Measurements from ENCODE around the gene MYO15B.
A peak's percentile ranks its signal among the peaks of the same experiment; 100 is the strongest.
"Not testable (repeated sequence)": the region's sequence is repeated elsewhere in the genome, so short reads cannot be mapped to it uniquely, and the experiment has no call there.

MYO15B gene

DNA sequence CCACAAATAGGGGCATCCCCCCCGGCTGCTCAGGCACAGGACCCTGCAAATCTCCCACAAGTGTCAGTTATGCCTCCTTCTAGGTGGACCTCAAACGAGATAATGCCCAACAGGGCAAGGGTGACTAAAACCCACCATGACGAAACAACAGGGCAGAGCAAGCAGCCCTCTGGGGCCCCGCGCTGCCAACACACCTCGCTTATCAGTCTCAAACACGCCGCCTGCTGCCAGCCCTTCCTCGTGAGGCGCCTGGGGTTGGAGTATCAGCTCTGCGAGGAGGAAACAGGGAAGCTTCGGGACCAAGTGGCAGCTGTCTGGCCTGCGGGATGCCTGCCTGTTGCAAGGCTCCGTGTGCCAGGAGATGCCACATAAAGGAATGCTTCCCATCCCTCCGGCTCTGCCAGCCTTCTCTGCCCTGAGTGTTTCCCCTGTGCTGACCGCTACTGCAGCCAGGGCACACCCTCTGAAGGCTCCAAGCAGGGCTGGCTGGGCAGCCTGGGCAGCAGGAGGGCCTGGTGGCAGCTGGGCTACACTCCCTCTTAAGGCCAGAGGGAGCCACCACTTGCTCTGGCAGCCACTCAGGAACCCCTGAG is 48.1 kb downstream of the MYO15B start:
- Histone ChIP-seq H3K4me1 (peaks cover 87% of the 10 kb centered on the region), H4K20me1 (peaks cover 45% of the 10 kb centered on the region), H3K9ac (0 out of 2 replicates have a peak overlapping the region, but pooled peaks have one; percentile 38), H3K27me3 (peaks cover 20% of the 10 kb centered on the region; the same call in 1 of the 2 replicates), H3K27ac (0 out of 2 replicates have a peak overlapping the region, but pooled peaks have one; percentile 25), H3K36me3 (peaks cover 24% of the 10 kb centered on the region; the same call in 1 of the 2 replicates), H3K4me3 (no peak overlapping the region), H3K9me3 (no peaks in the 10 kb centered on the region), H3K4me2 (peak overlapping the region; percentile 95; the same call in 1 of the 2 replicates)
- TF ChIP-seq Cebpa-rat (IDR thresholded peaks at IDR 0.05): no peak

DNA sequence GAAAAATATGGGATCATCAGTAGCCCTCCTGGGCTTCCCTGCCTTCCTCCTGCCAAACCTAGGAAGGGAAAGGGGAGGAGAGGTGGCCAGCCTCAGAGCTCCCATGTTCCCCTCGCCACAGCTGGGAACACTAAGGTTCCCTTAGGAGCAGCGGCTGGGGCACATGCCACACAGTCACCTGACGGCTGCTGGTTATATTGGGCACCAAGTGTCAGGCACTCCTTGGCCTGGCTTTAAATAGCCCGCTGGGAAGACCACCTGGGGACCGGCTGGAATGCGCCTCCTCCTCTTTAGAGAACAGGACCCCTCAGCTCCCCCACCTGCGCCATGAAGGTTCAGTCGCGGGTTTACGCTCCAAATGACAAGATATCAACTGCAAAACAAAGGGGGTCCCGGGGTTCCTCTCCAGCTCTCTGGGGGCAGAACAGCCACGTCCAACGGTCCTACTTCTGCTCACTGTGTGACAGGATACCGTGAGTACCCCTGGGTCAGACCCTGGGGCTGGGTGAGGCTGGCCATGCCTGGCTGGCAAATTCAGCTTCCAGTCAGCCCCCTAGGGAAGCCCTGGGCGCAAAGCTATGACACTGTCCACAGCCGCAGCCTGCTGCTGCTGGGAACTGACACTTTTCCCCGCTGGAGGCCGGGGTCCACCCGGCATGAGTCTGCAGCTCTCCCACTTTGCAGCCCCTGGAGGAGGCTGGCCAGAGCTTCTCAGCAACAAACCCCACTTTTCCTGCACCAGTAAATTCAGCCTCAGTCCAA is 49.0 kb downstream of the MYO15B start:
- 0 out of 2 replicates have a peak overlapping the region, but pooled peaks have one; percentile 12 for H3K9ac ChIP-seq
- H3K9me3 ChIP-seq: no peaks in the 10 kb centered on the region
- H3K27me3 ChIP-seq: peaks cover 20% of the 10 kb centered on the region; the same call in 1 of the 2 replicates
- H3K27ac ChIP-seq: peak overlapping the region; percentile 25; the same call in 1 of the 2 replicates
- no peak overlapping the region for H3K4me3 ChIP-seq
- H3K4me1 ChIP-seq: peaks cover 86% of the 10 kb centered on the region
- peak overlapping the region; percentile 95 for H3K4me2 ChIP-seq
- H4K20me1 ChIP-seq: peaks cover 47% of the 10 kb centered on the region
- TF ChIP-seq Cebpa-rat (IDR thresholded peaks at IDR 0.05): no peak
- H3K36me3 ChIP-seq: peaks cover 17% of the 10 kb centered on the region; the same call in 1 of the 2 replicates

- H3K4me2 ChIP-seq: peak overlapping the region; percentile 95
- H3K9me3 ChIP-seq: no peaks in the 10 kb centered on the region
- H3K27me3 ChIP-seq: peaks cover 20% of the 10 kb centered on the region; the same call in 1 of the 2 replicates
- 0 out of 2 replicates have a peak overlapping the region, but pooled peaks have one; percentile 12 for H3K9ac ChIP-seq
- H3K4me3 ChIP-seq: no peak overlapping the region
- H4K20me1 ChIP-seq: peaks cover 47% of the 10 kb centered on the region
- peaks cover 84% of the 10 kb centered on the region for H3K4me1 ChIP-seq
- H3K36me3 ChIP-seq: peaks cover 20% of the 10 kb centered on the region; the same call in 1 of the 2 replicates
- no peak overlapping the region for H3K27ac ChIP-seq
- TF ChIP-seq Cebpa-rat (IDR thresholded peaks at IDR 0.05): no peak
Measured at GRCh38 chr17:75637143-75637538, 49.5 kb downstream of the MYO15B start.

DNA sequence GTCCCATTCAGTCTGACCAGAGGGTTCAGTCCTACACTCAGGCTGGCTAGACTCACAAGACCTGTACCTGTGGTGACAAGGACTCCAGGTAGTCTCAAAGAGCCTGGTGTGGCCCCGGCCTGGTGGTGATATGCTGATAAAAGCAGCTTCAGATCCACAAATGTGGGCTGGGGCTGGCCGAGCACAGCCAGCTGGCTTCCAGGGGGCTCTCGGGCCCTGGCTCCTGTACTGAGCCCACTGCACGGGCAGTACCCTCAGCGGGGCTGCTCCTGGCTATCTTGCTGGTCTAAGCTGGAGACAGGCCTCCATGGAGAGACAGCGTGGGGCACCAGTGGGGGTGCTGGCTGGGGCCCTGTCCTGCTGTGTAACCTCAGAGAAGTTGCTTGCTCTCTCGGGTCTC is 50.0 kb downstream of the MYO15B start:
- H3K9me3 ChIP-seq: no peaks in the 10 kb centered on the region
- H3K27ac ChIP-seq: no peak overlapping the region
- H3K4me2 ChIP-seq: peak overlapping the region; percentile 95
- peaks cover 21% of the 10 kb centered on the region; the same call in 1 of the 2 replicates for H3K36me3 ChIP-seq
- no peak overlapping the region for H3K4me3 ChIP-seq
- peaks cover 80% of the 10 kb centered on the region for H3K4me1 ChIP-seq
- peaks cover 20% of the 10 kb centered on the region; the same call in 1 of the 2 replicates for H3K27me3 ChIP-seq
- 0 out of 2 replicates have a peak overlapping the region, but pooled peaks have one; percentile 12 for H3K9ac ChIP-seq
- H4K20me1 ChIP-seq: peaks cover 47% of the 10 kb centered on the region
- TF ChIP-seq Cebpa-rat (IDR thresholded peaks at IDR 0.05): no peak

- peaks cover 75% of the 10 kb centered on the region for H3K4me1 ChIP-seq
- H4K20me1 ChIP-seq: peaks cover 46% of the 10 kb centered on the region
- H3K9me3 ChIP-seq, H3K4me2 ChIP-seq, H3K9ac ChIP-seq, H3K27ac ChIP-seq, H3K4me3 ChIP-seq: not testable (repeated sequence)
- H3K36me3 ChIP-seq: peaks cover 23% of the 10 kb centered on the region; the same call in 1 of the 2 replicates
- H3K27me3 ChIP-seq: peaks cover 20% of the 10 kb centered on the region; the same call in 1 of the 2 replicates
Measured at GRCh38 chr17:75638039-75638438, 50.4 kb downstream of the MYO15B start.

DNA sequence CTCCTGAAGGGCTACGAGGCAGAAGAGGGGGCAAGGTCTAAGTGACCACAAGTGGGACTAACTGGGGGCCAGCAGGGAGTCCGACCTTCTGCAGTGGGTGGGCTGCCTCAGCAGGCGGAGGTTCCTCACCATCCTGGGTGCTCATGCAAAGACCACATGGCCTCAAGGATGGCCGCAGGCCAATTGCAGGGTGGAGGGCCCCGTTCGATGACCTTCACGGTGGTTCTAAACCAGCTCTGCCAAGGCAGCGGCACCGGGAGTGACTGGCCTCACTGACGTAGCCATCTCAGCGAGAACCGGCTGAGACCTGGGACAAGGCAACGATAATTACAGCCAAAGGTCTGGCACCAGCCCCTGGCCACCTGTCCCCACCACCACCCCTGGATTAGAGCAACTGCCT is 51.3 kb downstream of the MYO15B start:
- Histone ChIP-seq H3K27me3 (peaks cover 20% of the 10 kb centered on the region; the same call in 1 of the 2 replicates), H3K9me3 (no peaks in the 10 kb centered on the region), H4K20me1 (peaks cover 39% of the 10 kb centered on the region), H3K4me1 (peaks cover 67% of the 10 kb centered on the region), H3K36me3 (peaks cover 31% of the 10 kb centered on the region; the same call in 1 of the 2 replicates), H3K9ac (no peak overlapping the region), H3K4me3 (no peak overlapping the region), H3K4me2 (peak overlapping the region; percentile 92), H3K27ac (no peak overlapping the region)
- no peak for TF ChIP-seq Cebpa-rat (IDR thresholded peaks at IDR 0.05)

DNA sequence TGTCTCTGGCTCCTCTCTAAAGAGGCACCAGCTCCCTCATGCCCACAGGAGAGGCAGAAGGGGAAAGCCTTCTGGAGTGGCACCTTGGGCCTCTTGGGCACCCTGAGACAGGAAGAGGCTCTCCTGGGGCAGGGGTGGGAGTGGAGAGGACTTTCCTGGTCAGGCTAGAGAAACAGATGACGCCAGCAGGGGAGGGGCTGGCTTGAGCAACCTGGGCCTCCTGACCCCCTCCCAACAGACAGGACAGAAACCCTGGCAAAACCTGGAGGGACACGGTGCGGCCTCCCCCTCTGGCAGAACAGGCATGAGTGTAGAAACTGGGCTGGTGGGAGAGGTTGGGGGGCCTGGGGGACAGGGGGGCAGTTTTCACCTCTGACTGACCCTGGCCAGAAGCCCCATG is 51.7 kb downstream of the MYO15B start:
- Histone ChIP-seq H4K20me1 (peaks cover 35% of the 10 kb centered on the region), H3K27me3 (peaks cover 20% of the 10 kb centered on the region; the same call in 1 of the 2 replicates), H3K4me3 (no peak overlapping the region), H3K4me1 (peaks cover 62% of the 10 kb centered on the region), H3K36me3 (peaks cover 31% of the 10 kb centered on the region; the same call in 1 of the 2 replicates), H3K4me2 (peak overlapping the region; percentile 92), H3K9me3 (no peaks in the 10 kb centered on the region), H3K9ac (no peak overlapping the region), H3K27ac (no peak overlapping the region)
- TF ChIP-seq Cebpa-rat (IDR thresholded peaks at IDR 0.05): no peak

DNA sequence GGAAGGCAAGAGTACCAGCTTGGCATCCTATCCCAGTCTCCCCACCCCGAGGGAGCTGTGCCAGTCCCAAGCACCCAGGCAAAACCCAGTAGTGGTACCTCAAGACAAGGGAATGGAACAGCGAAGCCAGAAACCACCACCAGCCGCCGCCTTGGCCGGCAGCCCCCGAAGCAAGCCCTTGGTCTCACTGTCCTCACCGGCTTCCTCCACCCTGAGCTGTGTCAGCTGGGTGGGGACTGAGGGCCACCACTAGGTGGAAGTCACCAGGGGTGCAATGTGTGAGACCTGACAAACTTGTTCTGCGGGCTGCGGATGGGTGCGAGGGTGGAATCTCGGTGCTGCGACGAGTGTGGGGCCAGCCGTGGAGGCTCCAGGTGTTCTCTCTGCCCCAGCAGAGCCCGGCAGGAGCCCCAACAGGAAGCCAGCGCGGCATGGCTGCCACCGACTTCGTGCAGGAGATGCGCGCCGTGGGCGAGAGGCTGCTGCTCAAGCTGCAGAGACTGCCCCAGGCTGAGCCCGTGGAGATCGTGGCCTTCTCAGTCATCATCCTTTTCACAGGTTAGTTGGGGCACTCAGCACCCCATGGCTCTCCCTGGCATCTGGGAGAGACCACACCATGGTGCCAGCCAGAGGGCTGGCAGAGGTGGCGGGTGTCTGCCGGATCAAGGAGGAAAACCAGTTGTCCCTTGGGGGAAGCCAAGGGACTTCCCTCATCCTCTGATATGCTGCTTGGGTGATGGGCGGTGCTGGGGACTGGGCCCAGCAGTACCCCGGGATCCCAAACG is 52.4 kb downstream of the MYO15B start:
- TF ChIP-seq Cebpa-rat (IDR thresholded peaks at IDR 0.05): no peak
- peaks cover 20% of the 10 kb centered on the region; the same call in 1 of the 2 replicates for H3K27me3 ChIP-seq
- H3K27ac ChIP-seq: peak overlapping the region; percentile 41; the same call in 1 of the 2 replicates
- H3K4me1 ChIP-seq: peaks cover 58% of the 10 kb centered on the region
- peaks cover 31% of the 10 kb centered on the region; the same call in 1 of the 2 replicates for H3K36me3 ChIP-seq
- no peaks in the 10 kb centered on the region for H3K9me3 ChIP-seq
- peak overlapping the region; percentile 34 for H3K4me3 ChIP-seq
- peak overlapping the region; percentile 48 for H3K9ac ChIP-seq
- peak overlapping the region; percentile 92 for H3K4me2 ChIP-seq
- peaks cover 29% of the 10 kb centered on the region for H4K20me1 ChIP-seq

- Histone ChIP-seq H3K27ac (0 out of 2 replicates have a peak overlapping the region, but pooled peaks have one; percentile 41), H4K20me1 (peaks cover 22% of the 10 kb centered on the region), H3K27me3 (peaks cover 20% of the 10 kb centered on the region; the same call in 1 of the 2 replicates), H3K4me1 (peaks cover 58% of the 10 kb centered on the region), H3K4me3 (peak overlapping the region; percentile 34), H3K4me2 (peak overlapping the region; percentile 92), H3K9me3 (no peaks in the 10 kb centered on the region), H3K36me3 (peaks cover 34% of the 10 kb centered on the region; the same call in 1 of the 2 replicates), H3K9ac (peak overlapping the region; percentile 48)
- no peak for TF ChIP-seq Cebpa-rat (IDR thresholded peaks at IDR 0.05)
Measured at GRCh38 chr17:75640556-75641119, 53.0 kb downstream of the MYO15B start.
